GM12878 (cell line): ENCODE measurements around the gene ELL. TPM values are rescaled to one million over a fixed set of nuclear protein-coding genes. Genes with fewer than 3 reads are reported as not detected.

Experiments used
- BACH1 ChIP-seq: fragments of 450-650 bp; IDR thresholded peaks from 2 replicates; pipeline ENCODE4 v1.6.1; 2017; ENCODE audit warnings: mild to moderate bottlenecking, borderline replicate concordance
- BRCA1 ChIP-seq: IDR thresholded peaks from 2 replicates; pipeline ENCODE4 v1.6.1; 2011; ENCODE audit warnings: low read depth, low read length, improper control_type of control experiment
- E4F1 ChIP-seq: fragments of 450-650 bp; IDR thresholded peaks from 2 replicates; pipeline ENCODE4 v1.6.1; 2018; ENCODE audit warnings: borderline replicate concordance, mild to moderate bottlenecking; ENCODE audit not compliant: partially characterized antibody
- EGR1 ChIP-seq, 2 experiments: IDR thresholded peaks; 1 replicate in 1 of 2; 2 replicates in 1 of 2; pipeline ENCODE4 v1.6.1; 2011 to 2012; ENCODE audit warnings: low read depth in 2 of 2, low read length in 2 of 2, borderline replicate concordance in 1 of 2, mild to moderate bottlenecking in 1 of 2, moderate library complexity in 1 of 2
- POLR2A ChIP-seq: IDR thresholded peaks from 2 replicates; pipeline ENCODE4 v1.6.1; 2011; ENCODE audit warnings: low read depth, mild to moderate bottlenecking, low read length
- RBBP5 ChIP-seq: fragments of 200-600 bp; sonication (generic); conservative IDR thresholded peaks from 2 replicates; pipeline ENCODE4 v1.6.1; 2016
- ZNF687 ChIP-seq: fragments of 450-650 bp; IDR thresholded peaks from 2 replicates; pipeline ENCODE4 v1.6.1; 2017; ENCODE audit warnings: mild to moderate bottlenecking, moderate library complexity
- polyA plus RNA-seq, 11 experiments: library from polyadenylated mRNA; depleted of rRNA in 4 of 11; unstranded in 6 of 11; stranded (reverse) in 5 of 11; fragments of >200 nt; fragmentation: Nextera tagmentation in 4 of 11; fragmentation: Illumina TruSeq in 1 of 11; extraction: Ambion mirVana in 4 of 11; extraction: Trizol in 1 of 11; gene quantifications; 1 replicate in 1 of 11; 2 replicates in 10 of 11; pipeline versions ENCODE4 v1.2.1 to v1.2.3, GENCODE V29; 2011 to 2016; ENCODE audit warnings: inconsistent platforms in 2 of 11, missing spikeins in 2 of 11, low read depth in 1 of 11
- total RNA-seq, 4 experiments: library from RNA; depleted of rRNA in 3 of 4; stranded (reverse); fragments of >200 nt in 3 of 4; fragmentation: Illumina TruSeq in 1 of 4; extraction: Trizol in 1 of 4; gene quantifications; 2 replicates each; pipeline versions ENCODE4 v1.2.1 to v1.2.3, GENCODE V29; 2013 to 2021

ELL gene
- total and polyA plus RNA-seq, 10 of the 15 experiments (the other 5 are each of a cell fraction or from before 2014, with no cell fraction given) = 0.91 to 25.0 (median 9.1) TPM

- no peak for TF ChIP-seq BRCA1
- peak; percentile 17; the same call in 1 of the 2 replicates for TF ChIP-seq BACH1
- no peak for TF ChIP-seq RBBP5
- TF ChIP-seq EGR1 (IDR thresholded peaks at IDR 0.05; ENCODE audit: borderline replicate concordance in 1 of 2, low read depth in 2 of 2, low read length in 2 of 2) = 0 out of 3 replicates have a peak, but pooled peaks of 1 of the 2 experiments have one; percentile 2
- TF ChIP-seq E4F1 = no peak
- 0 out of 2 replicates have a peak, but pooled peaks have one; percentile 6 for TF ChIP-seq ZNF687
- TF ChIP-seq POLR2A = peak; percentile 18
These were observed 88.0 kb downstream of the ELL start (continued) for GRCh38 chr19:18433735-18434398.
